OCI-LY7 (cell line): ENCODE measurements around the gene CRHR2.

Source experiments
- EZH2phosphoT487 ChIP-seq: fragments of 200-600 bp; sonication (generic); IDR thresholded peaks from 2 replicates; pipeline ENCODE4 v1.6.1; 2018; ENCODE audit warnings: low read depth, borderline replicate concordance, mild to moderate bottlenecking, mixed run types, antibody characterized with exemption, low read length, moderate library complexity, mixed read lengths
- TF ChIP-seq, protein P1 (sequence below): fragments of 200-600 bp; sonication (generic); conservative IDR thresholded peaks from 2 replicates; pipeline ENCODE4 v1.5.1; 2014; ENCODE audit warnings: mild to moderate bottlenecking, antibody characterized with exemption, low read length, moderate library complexity, mixed read lengths

DNA sequence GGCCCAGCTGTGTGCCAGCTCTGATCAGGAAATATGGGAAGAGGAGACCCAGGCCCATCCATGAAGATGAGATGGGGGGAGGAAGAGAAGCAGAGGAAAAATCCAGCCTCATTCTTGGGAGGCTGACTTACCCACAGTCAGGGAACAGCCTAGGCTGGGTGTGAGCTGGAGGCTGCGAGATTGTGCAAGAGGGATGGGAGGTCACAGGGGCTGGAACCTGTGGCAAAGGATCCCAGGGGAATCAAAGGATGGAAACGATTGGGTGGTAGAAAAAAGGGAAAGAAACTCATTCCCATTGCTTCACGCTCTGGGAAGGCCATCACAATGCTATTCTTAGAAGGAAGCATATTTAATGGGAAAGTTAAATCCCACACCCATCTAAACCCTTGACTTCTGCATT is 26.7 kb upstream of the CRHR2 start:
- TF ChIP-seq, protein P1, sequence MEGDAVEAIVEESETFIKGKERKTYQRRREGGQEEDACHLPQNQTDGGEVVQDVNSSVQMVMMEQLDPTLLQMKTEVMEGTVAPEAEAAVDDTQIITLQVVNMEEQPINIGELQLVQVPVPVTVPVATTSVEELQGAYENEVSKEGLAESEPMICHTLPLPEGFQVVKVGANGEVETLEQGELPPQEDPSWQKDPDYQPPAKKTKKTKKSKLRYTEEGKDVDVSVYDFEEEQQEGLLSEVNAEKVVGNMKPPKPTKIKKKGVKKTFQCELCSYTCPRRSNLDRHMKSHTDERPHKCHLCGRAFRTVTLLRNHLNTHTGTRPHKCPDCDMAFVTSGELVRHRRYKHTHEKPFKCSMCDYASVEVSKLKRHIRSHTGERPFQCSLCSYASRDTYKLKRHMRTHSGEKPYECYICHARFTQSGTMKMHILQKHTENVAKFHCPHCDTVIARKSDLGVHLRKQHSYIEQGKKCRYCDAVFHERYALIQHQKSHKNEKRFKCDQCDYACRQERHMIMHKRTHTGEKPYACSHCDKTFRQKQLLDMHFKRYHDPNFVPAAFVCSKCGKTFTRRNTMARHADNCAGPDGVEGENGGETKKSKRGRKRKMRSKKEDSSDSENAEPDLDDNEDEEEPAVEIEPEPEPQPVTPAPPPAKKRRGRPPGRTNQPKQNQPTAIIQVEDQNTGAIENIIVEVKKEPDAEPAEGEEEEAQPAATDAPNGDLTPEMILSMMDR = no peak
- TF ChIP-seq EZH2phosphoT487 = no peak
